ENCODE measurements around the gene SLC35F2. TPM values are rescaled to one million over a fixed set of nuclear protein-coding genes. Genes with fewer than 3 reads are reported as not detected.

SLC35F2 gene
- total RNA-seq, 6 experiments from 2014 or later, result 0.06 to 0.55 (median 0.28) TPM; not detected in 1

GRCh38 chr11:107743191-107743590 is 115.4 kb downstream of the SLC35F2 start:
- Histone ChIP-seq H3K4me1 (no peaks in the 10 kb centered on the region), H3K4me3 (no peak overlapping the region), H3K9me3 (no peaks in the 10 kb centered on the region), H3K36me3 (no peaks in the 10 kb centered on the region), H3K27ac (no peak overlapping the region), H3K27me3 (no peaks in the 10 kb centered on the region)
- no peak for ATAC-seq
- TF ChIP-seq CTCF (IDR thresholded peaks at IDR 0.05), result no peak
- TF ChIP-seq POLR2A (IDR thresholded peaks at IDR 0.05), result no peak
- WGBS (ENCODE audit: insufficient coverage, low coverage, low lambda C conversion rate, missing lambda C conversion rate), result 18% methylated on average over 3 of the region's 3 CpGs
- intact Hi-C loops (cut with DNase I), result no loop called here
- DNase-seq, result no peak

- intact Hi-C loops (cut with DNase I), result no loop called here
- no peaks in the 10 kb centered on the region for H3K27me3 ChIP-seq
- H3K36me3 ChIP-seq, result no peaks in the 10 kb centered on the region
- H3K4me3 ChIP-seq, result no peak overlapping the region
- H3K9me3 ChIP-seq, result no peaks in the 10 kb centered on the region
- no peak overlapping the region for H3K27ac ChIP-seq
- DNase-seq, result no peak
- 27% methylated on average over 6 of the region's 7 CpGs for WGBS (ENCODE audit: insufficient coverage, low coverage, low lambda C conversion rate, missing lambda C conversion rate)
- ATAC-seq, result peak; percentile 41 to 71 (median 54)
- no peak for TF ChIP-seq POLR2A (IDR thresholded peaks at IDR 0.05)
- TF ChIP-seq CTCF (IDR thresholded peaks at IDR 0.05), result peak; percentile 36 to 58 (median 44)
- H3K4me1 ChIP-seq, result no peaks in the 10 kb centered on the region
These were observed 117.4 kb downstream of the SLC35F2 start for GRCh38 chr11:107741044-107741823.

Other genes with a start within 250 kb of the SLC35F2 start
- 1 to 10 TPM in 1 of 6 experiments, under 1 TPM in 3, not detected in 2; 0.55 to 5.3 (median 0.66) TPM for gene SLN, start 146.7 kb downstream of the SLC35F2 start, total RNA-seq
- 1 to 10 TPM in 2 of 6 experiments, under 1 TPM in 3, not detected in 1; 0.42 to 1.2 (median 0.72) TPM for gene RAB39A, start 69.7 kb upstream of the SLC35F2 start, total RNA-seq
- gene CUL5, start 150.1 kb upstream of the SLC35F2 start, total RNA-seq, result 10 to 100 TPM; 14.0 to 20.2 (median 17.8) TPM

Data from right lobe of liver (tissue), 6 donors.